Liver (tissue), 9 donors: ENCODE results near the gene DLGAP4. TPM values are rescaled to one million over a fixed set of nuclear protein-coding genes. Genes with fewer than 3 reads are reported as not detected.

Experiments used
- DNase-seq: peaks from one replicate; pipeline ENCODE4 v3.0.0-alpha.2; 2017; ENCODE audit warnings: low spot score
- H3K27ac ChIP-seq, 2 donors: one replicate each; pipeline ENCODE4 v1.7.0; 2013; ENCODE audit warnings: inconsistent platforms in 2 of 2, low read length in 2 of 2, control low read depth in 1 of 2, low read depth in 1 of 2, mild to moderate bottlenecking in 1 of 2
- H3K27me3 ChIP-seq, 4 donors: one replicate each; pipeline versions ENCODE4 v1.6.1 to v1.7.0; 2013; ENCODE audit warnings: low read length in 3 of 4, inconsistent platforms in 1 of 4, mild to moderate bottlenecking in 1 of 4, moderate library complexity in 1 of 4; ENCODE audit not compliant: control insufficient read depth in 4 of 4, insufficient read depth in 4 of 4
- H3K36me3 ChIP-seq, 4 donors: one replicate each; pipeline versions ENCODE4 v1.6.1 to v1.7.0; 2013; ENCODE audit warnings: low read length in 3 of 4, mild to moderate bottlenecking in 3 of 4, low read depth in 1 of 4, moderate library complexity in 1 of 4; ENCODE audit not compliant: control insufficient read depth in 4 of 4, insufficient read depth in 3 of 4
- H3K4me1 ChIP-seq, 4 donors: one replicate each; pipeline versions ENCODE4 v1.6.1 to v1.7.0; 2013; ENCODE audit warnings: low read length in 3 of 4, mild to moderate bottlenecking in 3 of 4, moderate library complexity in 1 of 4; ENCODE audit not compliant: control insufficient read depth in 4 of 4, insufficient read depth in 4 of 4
- H3K4me3 ChIP-seq, 3 donors: one replicate each; pipeline versions ENCODE4 v1.6.1 to v1.7.0; 2013; ENCODE audit warnings: low read length in 3 of 3, control low read depth in 1 of 3, low read depth in 1 of 3, mild to moderate bottlenecking in 1 of 3
- H3K9ac ChIP-seq, 2 donors: one replicate each; pipeline ENCODE4 v1.7.0; 2013; ENCODE audit warnings: low read length in 2 of 2, mild to moderate bottlenecking in 2 of 2, moderate library complexity in 2 of 2, control low read depth in 1 of 2, low read depth in 1 of 2
- H3K9me3 ChIP-seq, 4 donors: one replicate each; pipeline versions ENCODE4 v1.6.1 to v1.7.0; 2013; ENCODE audit warnings: low read length in 3 of 4; ENCODE audit not compliant: control insufficient read depth in 4 of 4
- ATF3 ChIP-seq: IDR thresholded peaks from 2 replicates; pipeline ENCODE4 v1.6.1; 2016; ENCODE audit warnings: antibody characterized with exemption
- CTCF ChIP-seq: fragments of 150-350 bp; IDR thresholded peaks from 2 replicates; pipeline ENCODE4 v1.5.1; 2017; ENCODE audit warnings: improper control_type of control experiment, low read depth, low read length; ENCODE audit not compliant: missing input control
- EGR1 ChIP-seq, 2 donors: IDR thresholded peaks; 2 replicates each; pipeline ENCODE4 v1.6.1; 2016 to 2018; ENCODE audit warnings: antibody characterized with exemption in 2 of 2, low read depth in 2 of 2
- FOXA1 ChIP-seq: IDR thresholded peaks from 2 replicates; pipeline ENCODE4 v1.6.1; 2016; ENCODE audit warnings: antibody characterized with exemption
- GABPA ChIP-seq, 2 donors: IDR thresholded peaks in 1 of 2; conservative IDR thresholded peaks in 1 of 2; 2 replicates each; pipeline ENCODE4 v1.6.1; 2016; ENCODE audit warnings: antibody characterized with exemption in 2 of 2, mild to moderate bottlenecking in 1 of 2, moderate library complexity in 1 of 2
- HNF4A ChIP-seq, 2 donors: conservative IDR thresholded peaks; 2 replicates each; pipeline ENCODE4 v1.6.1; 2016; ENCODE audit warnings: antibody characterized with exemption in 2 of 2, mild to moderate bottlenecking in 2 of 2
- HNF4G ChIP-seq: IDR thresholded peaks from 2 replicates; pipeline ENCODE4 v1.6.1; 2016; ENCODE audit warnings: antibody characterized with exemption
- JUND ChIP-seq, 2 donors: IDR thresholded peaks; 2 replicates each; pipeline ENCODE4 v1.6.1; 2016; ENCODE audit warnings: antibody characterized with exemption in 2 of 2
- MAX ChIP-seq: IDR thresholded peaks from 2 replicates; pipeline ENCODE4 v1.6.1; 2016; ENCODE audit warnings: antibody characterized with exemption
- NR2F2 ChIP-seq: IDR thresholded peaks from 2 replicates; pipeline ENCODE4 v1.6.1; 2016; ENCODE audit warnings: antibody characterized with exemption
- RAD21 ChIP-seq, 2 donors: IDR thresholded peaks; 2 replicates each; pipeline ENCODE4 v1.6.1; 2016; ENCODE audit warnings: antibody characterized with exemption in 2 of 2, mild to moderate bottlenecking in 2 of 2
- RXRA ChIP-seq, 2 donors: IDR thresholded peaks; 2 replicates each; pipeline ENCODE4 v1.6.1; 2017 to 2018; ENCODE audit warnings: antibody characterized with exemption in 2 of 2, mild to moderate bottlenecking in 1 of 2
- TAF1 ChIP-seq: conservative IDR thresholded peaks from 2 replicates; pipeline ENCODE4 v1.6.1; 2016; ENCODE audit warnings: antibody characterized with exemption, mild to moderate bottlenecking
- YY1 ChIP-seq: IDR thresholded peaks from 2 replicates; pipeline ENCODE4 v1.6.1; 2016; ENCODE audit warnings: antibody characterized with exemption, mild to moderate bottlenecking
- ZBTB33 ChIP-seq: IDR thresholded peaks from 2 replicates; pipeline ENCODE4 v1.6.1; 2016; ENCODE audit warnings: antibody characterized with exemption
- WGBS: extraction: QIAGEN DNeasy Blood & Tissue Kit; methylation state at CpG from one replicate; pipeline ENCODE4 v1.1.7; 2013; 5-methylcytosine and 5-hydroxymethylcytosine counted together
- polyA plus RNA-seq, 2 donors: library from polyadenylated mRNA; stranded (reverse) in 1 of 2; unstranded in 1 of 2; fragments of 200-250 nt in 1 of 2; fragments of >200 nt in 1 of 2; fragmentation: Nextera tagmentation in 1 of 2; extraction: Ambion mirVana in 1 of 2; gene quantifications; one replicate each; pipeline versions ENCODE4 v1.2.1 to v1.2.3, GENCODE V29; 2013 to 2015
- total RNA-seq, 2 donors: library from RNA; depleted of rRNA; stranded (reverse); fragments of >200 nt; gene quantifications; one replicate each; pipeline ENCODE4 v1.2.3, GENCODE V29; 2014
- donor health status: healthy.
- donor health status: healthy.
- donor health status: healthy.
- donor health status: healthy.
- donor health status: healthy.

Gene DLGAP4
- total and polyA plus RNA-seq, 4 donors, result 2.9 to 18.7 (median 11.2) TPM

DNA sequence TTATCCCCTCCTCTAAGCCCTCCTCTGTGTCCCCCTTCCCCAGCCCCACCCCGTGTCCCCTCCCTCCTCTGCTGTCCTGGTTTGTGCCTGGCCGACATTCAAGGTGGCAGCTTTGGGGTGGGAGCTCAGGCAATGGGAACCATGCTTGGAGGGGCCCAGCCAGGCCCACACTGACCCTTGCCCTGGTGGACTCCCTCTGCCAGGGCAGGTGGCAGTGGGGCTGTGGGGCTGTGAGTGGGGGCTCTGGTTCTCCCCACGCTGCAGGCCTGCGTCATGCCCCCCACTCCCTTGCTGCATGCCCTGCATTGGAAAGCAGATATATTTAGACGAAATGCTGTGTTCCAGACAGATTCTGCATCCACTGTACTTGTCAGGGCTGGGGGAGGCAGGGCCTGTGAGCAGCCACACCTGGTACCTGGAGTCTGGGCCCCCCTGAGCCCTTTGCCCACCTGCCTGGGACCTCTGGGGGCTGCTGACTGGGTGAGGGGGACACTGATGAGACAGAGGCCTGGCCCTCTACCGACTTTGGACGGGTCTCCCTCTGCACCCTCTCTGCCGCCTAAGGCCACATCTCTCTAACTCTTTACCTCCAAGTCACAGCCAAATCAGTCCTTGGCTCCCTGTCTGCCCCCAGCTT is 14.2 kb downstream of the DLGAP4 start:
- TF ChIP-seq ATF3 (no peak), NR2F2 (no peak), EGR1 (IDR thresholded peaks at IDR 0.05; ENCODE audit: low read depth in 2 of 2) (no peak), HNF4A (conservative IDR thresholded peaks at IDR 0.05) (no peak)
- Histone ChIP-seq H3K27me3 (no peaks in the 10 kb centered on the region), H3K4me1 (no peaks in the 10 kb centered on the region), H3K9me3 (no peaks in the 10 kb centered on the region), H3K4me3 (no peak overlapping the region), H3K27ac (no peak overlapping the region), H3K9ac (no peak overlapping the region), H3K36me3 (no peaks in the 10 kb centered on the region)
- WGBS, result 76% methylated on average over 8 of the region's 8 CpGs
- DNase-seq, result no peak

DNA sequence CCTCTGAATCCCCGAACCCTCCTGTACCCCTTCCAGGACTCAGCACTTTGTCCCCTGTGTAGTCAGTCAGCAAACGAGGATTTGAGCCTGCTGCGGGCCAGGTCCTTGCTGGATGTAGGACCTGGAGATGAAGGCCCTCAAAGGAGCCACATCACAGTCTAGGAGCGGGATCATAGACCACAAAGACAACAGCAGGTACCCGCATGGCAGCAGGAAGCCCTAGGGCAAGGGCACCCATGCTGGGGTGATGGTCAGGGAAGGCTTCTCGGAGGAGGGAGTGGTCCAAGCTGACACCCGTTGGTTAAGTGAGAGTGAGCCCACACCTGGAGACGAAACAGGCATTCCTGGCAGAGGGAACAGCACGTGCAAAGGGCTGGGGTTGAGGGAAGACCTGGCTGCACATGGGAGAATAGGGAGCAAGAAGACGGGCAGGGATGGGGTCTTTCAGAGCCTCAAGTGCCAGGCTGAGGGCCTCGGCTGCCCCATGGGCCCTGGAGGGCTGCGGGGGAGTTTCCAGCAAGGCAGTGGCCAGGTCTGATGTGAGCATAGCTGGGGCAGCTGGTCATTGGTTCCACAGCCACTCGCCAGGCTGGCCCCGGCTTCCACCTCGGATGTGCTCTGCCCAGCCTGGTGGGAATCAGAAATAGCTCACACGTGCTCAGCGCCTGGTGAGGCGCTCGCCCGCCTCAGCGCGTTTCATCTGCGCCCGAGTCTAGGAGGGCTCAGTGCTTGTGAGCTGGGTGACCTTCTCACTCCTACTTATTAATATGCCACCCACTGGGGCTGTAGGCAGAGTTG is 15.0 kb downstream of the DLGAP4 start:
- Histone ChIP-seq H3K4me3 (no peak overlapping the region), H3K4me1 (no peaks in the 10 kb centered on the region), H3K9ac (no peak overlapping the region), H3K9me3 (no peaks in the 10 kb centered on the region), H3K36me3 (no peaks in the 10 kb centered on the region), H3K27ac (no peak overlapping the region), H3K27me3 (no peaks in the 10 kb centered on the region)
- WGBS, result 84% methylated on average over 24 of the region's 24 CpGs
- TF ChIP-seq JUND (IDR thresholded peaks at IDR 0.05) (no peak), MAX (no peak), YY1 (no peak), RAD21 (IDR thresholded peaks at IDR 0.05) (no peak), HNF4G (no peak), TAF1 (no peak), CTCF (no peak), GABPA (IDR thresholded peaks at IDR 0.05 in 1 of 2, conservative IDR thresholded peaks at IDR 0.05 in 1 of 2) (no peak), HNF4A (conservative IDR thresholded peaks at IDR 0.05) (no peak), ZBTB33 (no peak)
- no peak for DNase-seq

DNA sequence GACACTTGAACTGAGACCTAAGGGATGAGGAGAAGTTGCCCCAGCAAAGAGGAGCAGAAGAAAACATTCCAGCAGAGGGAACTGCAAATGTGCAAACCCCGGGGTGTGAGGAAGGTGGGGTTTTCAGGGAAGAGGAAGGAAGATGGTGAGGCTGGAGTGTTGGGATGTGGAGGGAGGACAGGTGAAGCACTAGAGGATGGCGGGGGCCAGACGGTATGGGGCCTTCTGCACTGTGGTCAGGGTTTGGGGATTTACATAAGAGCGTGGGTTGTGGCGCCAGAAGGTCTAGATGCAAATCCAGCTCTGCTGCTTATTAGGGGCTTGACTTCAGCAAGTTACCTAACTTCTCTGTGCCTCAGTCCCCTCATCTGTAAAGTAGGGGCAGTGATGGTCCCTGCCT is 16.0 kb downstream of the DLGAP4 start:
- Histone ChIP-seq H3K27ac (no peak overlapping the region), H3K4me1 (no peaks in the 10 kb centered on the region), H3K9me3 (no peaks in the 10 kb centered on the region), H3K27me3 (no peaks in the 10 kb centered on the region), H3K9ac (no peak overlapping the region), H3K36me3 (no peaks in the 10 kb centered on the region), H3K4me3 (no peak overlapping the region)
- no peak for DNase-seq
- WGBS, result 62% methylated on average over 5 of the region's 5 CpGs
- TF ChIP-seq CTCF (no peak), RXRA (IDR thresholded peaks at IDR 0.05) (no peak), ZBTB33 (no peak), NR2F2 (no peak), EGR1 (IDR thresholded peaks at IDR 0.05; ENCODE audit: low read depth in 2 of 2) (no peak), FOXA1 (no peak)
